Caco-2 (cell line): ENCODE results near the gene RELB. TPM values are rescaled to one million over a fixed set of nuclear protein-coding genes. Genes with fewer than 3 reads are reported as not detected.

Source experiments
- BruUV-seq: library from RNA; stranded (reverse); fragments of 400-500 nt; replicated peaks from 2 replicates; lab custom pipeline; 2021; lab: Mats Ljungman, UMichigan
- CTCF ChIA-PET: fragments of 300-600 bp; sonication (Branson Sonifier 250); formaldehyde crosslinking; loops from one replicate; lab custom pipeline; 2022; ENCODE audit warnings: antibody characterized with exemption; lab: Charles Lee
- POLR2A ChIA-PET: fragments of 300-600 bp; sonication (Branson Sonifier 250); formaldehyde crosslinking; loops from one replicate; lab custom pipeline; 2022; ENCODE audit warnings: antibody characterized with exemption; lab: Charles Lee
- DNase-seq, 2 experiments: peaks; one replicate each; pipeline versions ENCODE4 v3.0.0 to v3.0.0-alpha.2; 2020 to 2022
- H3K27me3 ChIP-seq: replicated peaks from 2 replicates; pipeline ENCODE4 v1.6.0; 2011; ENCODE audit warnings: low read length; ENCODE audit not compliant: control insufficient read depth, insufficient read depth
- H3K36me3 ChIP-seq: 2 replicates; pipeline ENCODE4 v1.5.1; 2011; ENCODE audit warnings: low read length; ENCODE audit not compliant: control insufficient read depth, insufficient read depth
- H3K4me1 ChIP-seq: fragments of 250-450 bp; sonication (Bioruptor Pico); 2 replicates; pipeline ENCODE4 v1.5.1; 2020; ENCODE audit warnings: mild to moderate bottlenecking
- H3K4me3 ChIP-seq: 2 replicates; pipeline ENCODE4 v1.5.1; 2011; ENCODE audit warnings: low read depth, mild to moderate bottlenecking, control low read depth, low read length
- H3K9me3 ChIP-seq: fragments of 250-450 bp; sonication (Bioruptor Pico); 2 replicates; pipeline ENCODE4 v1.5.1; 2020; ENCODE audit warnings: mild to moderate bottlenecking, moderate library complexity
- H3K27ac Mint-ChIP-seq: one replicate; pipeline ENCODE4 v1.8.0; 2022; ENCODE audit warnings: mixed read lengths; ENCODE audit not compliant: unreplicated experiment
- H3K27me3 Mint-ChIP-seq: one replicate; pipeline ENCODE4 v1.8.0; 2022; ENCODE audit warnings: mixed read lengths; ENCODE audit not compliant: insufficient read depth, unreplicated experiment
- H3K36me3 Mint-ChIP-seq: one replicate; pipeline ENCODE4 v1.8.0; 2022; ENCODE audit warnings: mild to moderate bottlenecking, mixed read lengths; ENCODE audit not compliant: insufficient read depth, unreplicated experiment
- H3K4me1 Mint-ChIP-seq: one replicate; pipeline ENCODE4 v1.8.0; 2022; ENCODE audit warnings: low read depth, mixed read lengths; ENCODE audit not compliant: unreplicated experiment
- H3K4me3 Mint-ChIP-seq: one replicate; pipeline ENCODE4 v1.8.0; 2022; ENCODE audit warnings: mild to moderate bottlenecking, moderate library complexity, mixed read lengths; ENCODE audit not compliant: unreplicated experiment
- H3K9me3 Mint-ChIP-seq: one replicate; pipeline ENCODE4 v1.8.0; 2022; ENCODE audit warnings: mixed read lengths; ENCODE audit not compliant: unreplicated experiment
- CTCF ChIP-seq, 2 experiments: fragments of 200-600 bp in 1 of 2; IDR thresholded peaks; 1 replicate in 1 of 2; 2 replicates in 1 of 2; pipeline versions ENCODE4 v1.5.1 to v1.8.0; 2011 to 2022; ENCODE audit warnings: antibody characterized with exemption in 1 of 2, control low read depth in 1 of 2, inconsistent platforms in 1 of 2, low read depth in 1 of 2, low read length in 1 of 2, mild to moderate bottlenecking in 1 of 2, moderate library complexity in 1 of 2; ENCODE audit not compliant: insufficient read depth in 1 of 2, severe bottlenecking in 1 of 2, unreplicated experiment in 1 of 2
- intact Hi-C: fragments of 100-400 bp; cut with micrococcal nuclease; formaldehyde crosslinking; loops from one replicate; pipeline ENCODE4 v1.10.0; 2022; ENCODE audit not compliant: unreplicated experiment
- total RNA-seq: library from RNA; stranded (reverse); gene quantifications from 2 replicates; pipeline ENCODE4 v1.2.3, GENCODE V29; 2022

Gene RELB
- total RNA-seq, 1 experiment from 2014 or later: 6.3 TPM

- DNase-seq: no peak
- no peak overlapping the region for H3K4me3 ChIP-seq
- H3K27me3 ChIP-seq: no peaks in the 10 kb centered on the region
- no TSS peak for BruUV-seq
- no peaks in the 10 kb centered on the region for H3K9me3 ChIP-seq
- no peaks in the 10 kb centered on the region for H3K9me3 Mint-ChIP-seq
- H3K36me3 Mint-ChIP-seq: peaks cover 81% of the 10 kb centered on the region
- H3K27ac Mint-ChIP-seq: no peak overlapping the region
- H3K27me3 Mint-ChIP-seq: no peaks in the 10 kb centered on the region
- no peak overlapping the region for H3K4me3 Mint-ChIP-seq
- no peak for TF ChIP-seq CTCF (IDR thresholded peaks at IDR 0.05; ENCODE audit: insufficient read depth in 1 of 2, low read depth in 1 of 2, low read length in 1 of 2, severe bottlenecking in 1 of 2, unreplicated experiment in 1 of 2)
- intact Hi-C loops: no loop called here
- H3K4me1 ChIP-seq: no peaks in the 10 kb centered on the region
- peaks cover 5% of the 10 kb centered on the region for H3K36me3 ChIP-seq
- ChIA-PET CTCF (interaction anchor here (0.5 kb wide), 1 partner anchor 161 kb away, joined by 4 read pairs; no protein-coding TSS in a partner anchor), POLR2A (no interaction called here)
- H3K4me1 Mint-ChIP-seq: no peaks in the 10 kb centered on the region
Observed at GRCh38 chr19:45066921-45067661, 65.8 kb downstream of the RELB start.

GRCh38 chr19:45068041-45068440 is 66.8 kb downstream of the RELB start:
- no peak for TF ChIP-seq CTCF (IDR thresholded peaks at IDR 0.05; ENCODE audit: insufficient read depth in 1 of 2, low read depth in 1 of 2, low read length in 1 of 2, severe bottlenecking in 1 of 2, unreplicated experiment in 1 of 2)
- Mint-ChIP-seq H3K27ac (no peak overlapping the region), H3K27me3 (no peaks in the 10 kb centered on the region), H3K4me3 (no peak overlapping the region), H3K9me3 (no peaks in the 10 kb centered on the region), H3K36me3 (peaks cover 78% of the 10 kb centered on the region), H3K4me1 (no peaks in the 10 kb centered on the region)
- ChIA-PET POLR2A (no interaction called here), CTCF (interaction anchor here (0.6 kb wide), 1 partner anchor 8 kb away, joined by 3 read pairs; no protein-coding TSS in a partner anchor)
- Histone ChIP-seq H3K4me3 (no peak overlapping the region), H3K4me1 (no peaks in the 10 kb centered on the region), H3K27me3 (no peaks in the 10 kb centered on the region), H3K9me3 (no peaks in the 10 kb centered on the region), H3K36me3 (peaks cover 3% of the 10 kb centered on the region)
- intact Hi-C loops: no loop called here
- no peak for DNase-seq
- BruUV-seq: no TSS peak

- Mint-ChIP-seq H3K27ac (no peak overlapping the region), H3K27me3 (no peaks in the 10 kb centered on the region), H3K4me3 (no peak overlapping the region), H3K36me3 (peaks cover 70% of the 10 kb centered on the region), H3K4me1 (no peaks in the 10 kb centered on the region), H3K9me3 (no peaks in the 10 kb centered on the region)
- ChIA-PET CTCF (interaction anchor here (0.6 kb wide), 1 partner anchor 178 kb away, joined by 4 read pairs; no protein-coding TSS in a partner anchor), POLR2A (interaction anchor here (0.6 to 0.7 kb wide), 2 partner anchors 14 to 179 kb away, joined by 3 to 6 read pairs; no protein-coding TSS in a partner anchor)
- Histone ChIP-seq H3K36me3 (peaks cover 3% of the 10 kb centered on the region; the same call in 1 of the 2 replicates), H3K9me3 (no peaks in the 10 kb centered on the region), H3K4me1 (no peaks in the 10 kb centered on the region), H3K27me3 (no peaks in the 10 kb centered on the region), H3K4me3 (no peak overlapping the region)
- intact Hi-C loops: no loop called here
- DNase-seq: no peak
- no peak for TF ChIP-seq CTCF (IDR thresholded peaks at IDR 0.05; ENCODE audit: insufficient read depth in 1 of 2, low read depth in 1 of 2, low read length in 1 of 2, severe bottlenecking in 1 of 2, unreplicated experiment in 1 of 2)
- no TSS peak for BruUV-seq
Observed at GRCh38 chr19:45069056-45069455, 67.8 kb downstream of the RELB start.
